IPS-11a (cell line): ENCODE measurements around the gene TM4SF18.
"Not testable (repeated sequence)": the region's sequence is repeated elsewhere in the genome, so short reads cannot be mapped to it uniquely, and the experiment has no call there.

Source experiments
- H3K4me3 ChIP-seq: one replicate; pipeline ENCODE4 v1.5.1; 2013; ENCODE audit warnings: low read depth, low read length, control low read depth

TM4SF18 gene

DNA sequence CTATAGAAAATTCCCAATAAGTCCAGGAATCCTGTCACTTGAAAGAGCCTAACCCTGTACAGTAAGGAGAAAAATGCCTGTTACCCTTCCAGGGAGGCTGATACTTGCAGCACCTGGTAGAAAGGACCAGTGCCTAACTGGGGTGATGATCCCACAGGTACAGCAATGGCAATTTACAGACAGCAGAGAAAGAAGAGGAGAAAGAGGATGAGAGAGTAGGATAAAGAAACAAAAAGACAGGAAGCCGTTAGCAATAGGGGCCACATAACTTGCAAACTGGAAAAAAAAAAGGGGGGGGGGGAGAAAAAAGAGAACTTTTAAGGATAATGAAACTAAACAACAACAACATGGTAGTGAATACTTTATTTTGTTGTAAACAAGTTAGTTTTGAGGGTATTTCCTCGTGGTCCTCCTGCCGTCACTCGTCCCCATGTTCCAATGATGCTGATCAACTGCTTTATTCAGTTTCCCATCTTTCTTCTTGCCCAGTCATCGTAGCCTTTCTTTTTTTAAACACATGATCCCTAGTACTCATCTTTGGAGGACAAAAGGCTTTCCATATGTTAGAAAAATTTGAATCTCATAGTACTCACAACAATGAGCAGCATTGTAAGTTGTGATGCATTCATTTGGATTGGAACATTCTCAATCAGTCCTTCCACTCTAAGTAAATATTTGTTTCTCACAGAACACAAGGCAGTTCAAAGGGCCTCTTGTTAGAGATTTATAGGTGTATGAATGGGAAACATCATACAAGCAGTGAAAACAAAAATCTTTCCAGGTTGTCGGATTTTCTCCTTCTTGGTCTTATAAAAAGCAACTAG lies 35.5 kb upstream of the TM4SF18 start:
- H3K4me3 ChIP-seq, result no peak overlapping the region

- H3K4me3 ChIP-seq, result no peak overlapping the region
Observed at GRCh38 chr3:149368201-149368673, 34.8 kb upstream of the TM4SF18 start.

GRCh38 chr3:149366941-149367840 lies 33.8 kb upstream of the TM4SF18 start:
- H3K4me3 ChIP-seq, result no peak overlapping the region

DNA sequence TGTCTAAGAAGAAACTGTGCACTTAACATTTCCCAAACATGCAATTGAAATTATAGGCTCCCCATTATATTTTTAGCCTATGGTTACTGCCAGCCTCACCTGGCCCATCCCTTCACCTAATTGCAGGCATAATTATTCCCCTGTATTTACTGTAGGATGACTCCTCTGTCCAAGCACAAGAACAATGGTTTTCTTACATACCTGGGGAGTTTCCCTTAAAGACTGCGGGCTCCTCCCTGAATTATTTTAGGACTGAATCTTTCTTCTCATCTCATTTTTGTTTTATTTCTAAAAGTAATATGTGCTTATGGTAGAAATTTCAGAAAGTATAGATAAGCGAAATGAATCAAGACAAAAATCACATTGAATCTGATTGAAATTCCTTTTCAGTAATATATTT lies 32.6 kb upstream of the TM4SF18 start:
- H3K4me3 ChIP-seq, result no peak overlapping the region

DNA sequence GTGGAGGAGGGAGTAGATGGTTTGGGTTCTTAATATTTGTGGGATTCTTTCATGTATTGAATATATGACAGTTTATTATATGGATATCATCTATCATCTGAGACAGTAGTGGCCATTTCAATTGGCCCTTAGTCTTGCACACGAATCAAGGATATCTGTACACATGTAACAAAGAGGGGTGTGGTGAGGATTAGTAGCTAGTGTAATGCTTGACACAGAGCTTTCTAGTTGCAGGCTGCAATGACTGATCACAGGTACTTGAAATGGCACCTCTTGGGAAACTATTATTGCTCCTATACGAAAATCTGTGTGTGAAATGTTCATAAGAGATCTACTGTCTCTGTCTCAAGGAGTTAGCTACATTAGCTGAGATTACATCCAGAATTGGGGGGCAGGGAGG lies 31.2 kb upstream of the TM4SF18 start:
- H3K4me3 ChIP-seq, result no peak overlapping the region

GRCh38 chr3:149363053-149363452 lies 29.6 kb upstream of the TM4SF18 start:
- H3K4me3 ChIP-seq, result no peak overlapping the region

DNA sequence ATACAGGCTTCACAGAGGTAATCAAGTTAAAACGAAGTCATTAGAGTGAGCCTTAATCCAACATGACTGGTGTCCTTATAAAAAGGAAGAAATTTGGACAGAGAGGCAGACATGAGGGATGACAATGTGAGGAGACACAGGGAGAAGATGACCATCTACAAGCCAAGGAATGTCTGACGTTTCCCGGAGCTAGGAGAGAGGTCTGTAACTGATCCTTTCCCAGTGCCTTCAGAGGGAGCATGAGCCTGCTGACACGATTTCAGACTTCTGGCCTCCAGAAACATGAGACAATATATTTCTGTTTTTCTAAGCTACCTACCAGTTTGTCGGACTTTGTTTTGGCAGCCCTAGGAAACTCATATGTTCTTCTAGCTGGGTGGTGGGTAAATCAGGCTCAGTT lies 28.9 kb upstream of the TM4SF18 start:
- no peak overlapping the region for H3K4me3 ChIP-seq

GRCh38 chr3:149356630-149357029 lies 23.2 kb upstream of the TM4SF18 start:
- H3K4me3 ChIP-seq, result no peak overlapping the region

- no peak overlapping the region for H3K4me3 ChIP-seq
Observed at GRCh38 chr3:149356044-149356592, 22.7 kb upstream of the TM4SF18 start.

DNA sequence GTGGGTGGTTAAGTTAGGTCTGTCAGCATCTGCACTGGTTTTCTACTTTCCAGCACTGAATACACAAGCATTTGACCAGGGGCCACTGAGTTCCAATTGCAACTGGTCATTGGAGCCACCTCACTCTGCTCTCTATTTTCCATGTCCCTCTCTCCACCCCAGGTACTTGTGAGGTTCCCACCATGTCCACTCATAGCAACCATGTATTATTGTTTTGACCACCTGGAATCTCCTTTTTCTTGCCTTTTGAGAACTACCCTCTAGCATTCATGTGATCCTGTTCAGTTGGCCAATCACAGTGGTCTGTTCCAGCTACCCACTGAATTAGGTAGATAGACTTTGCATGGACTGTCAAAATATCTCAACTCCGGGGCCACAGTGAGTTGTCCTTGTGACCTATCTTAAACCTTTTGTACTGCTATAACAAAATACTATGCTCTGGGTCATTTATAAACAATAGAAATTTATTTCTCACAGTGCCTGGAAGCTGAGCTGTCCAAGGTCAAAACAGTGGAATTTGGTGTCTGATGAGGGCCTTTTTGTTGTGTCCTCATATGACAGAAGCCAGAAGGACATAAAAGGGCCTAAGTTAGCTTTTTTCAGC lies 20.2 kb upstream of the TM4SF18 start:
- no peak overlapping the region for H3K4me3 ChIP-seq

- H3K4me3 ChIP-seq, result no peak overlapping the region
Observed at GRCh38 chr3:149352556-149352955, 19.1 kb upstream of the TM4SF18 start.

- H3K4me3 ChIP-seq, result no peak overlapping the region
Observed at GRCh38 chr3:149343951-149344350, 10.5 kb upstream of the TM4SF18 start.

GRCh38 chr3:149342413-149343380 lies 9.3 kb upstream of the TM4SF18 start:
- H3K4me3 ChIP-seq, result no peak overlapping the region

- H3K4me3 ChIP-seq, result no peak overlapping the region
Observed at GRCh38 chr3:149340310-149340933, 7.0 kb upstream of the TM4SF18 start.

GRCh38 chr3:149339931-149340309 lies 6.5 kb upstream of the TM4SF18 start:
- H3K4me3 ChIP-seq, result no peak overlapping the region

- H3K4me3 ChIP-seq, result not testable (repeated sequence)
Observed at GRCh38 chr3:149337486-149337885, 4.0 kb upstream of the TM4SF18 start.

GRCh38 chr3:149336925-149337324 lies 3.5 kb upstream of the TM4SF18 start:
- no peak overlapping the region for H3K4me3 ChIP-seq

DNA sequence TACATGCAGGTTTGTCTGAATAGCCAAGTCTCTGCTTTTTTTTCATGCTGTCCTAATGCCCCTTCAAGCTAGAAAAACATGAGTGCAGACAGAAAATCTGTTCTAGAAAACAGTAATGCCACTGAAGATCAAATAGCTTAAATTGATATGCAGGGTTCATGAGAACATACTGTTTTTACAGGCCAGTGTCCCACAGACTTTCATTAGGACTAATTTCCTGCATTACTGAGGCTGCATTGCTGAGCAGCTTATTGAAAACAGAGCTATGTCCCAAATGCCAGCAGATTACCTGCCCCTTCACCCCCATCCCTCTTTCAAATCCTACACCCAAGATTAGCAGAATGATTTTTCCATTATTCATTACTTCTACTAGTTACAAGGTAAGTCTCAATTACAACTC lies 665 bp downstream of the TM4SF18 start:
- H3K4me3 ChIP-seq, result no peak overlapping the region

GRCh38 chr3:149332227-149332765 lies 1.1 kb downstream of the TM4SF18 start:
- H3K4me3 ChIP-seq, result no peak overlapping the region
